Left kidney (tissue), 8 donors: ENCODE measurements around the gene TFEB. TPM values are rescaled to one million over a fixed set of nuclear protein-coding genes. Genes with fewer than 3 reads are reported as not detected.

Source experiments
- DNase-seq: peaks from one replicate; pipeline ENCODE4 v3.0.0-alpha.2; 2013
- long read RNA-seq, 8 donors: transcript quantifications; one replicate each; lab custom pipeline, GENCODE V29; 2026
- polyA plus RNA-seq: library from polyadenylated mRNA; unstranded; fragments of 120-200 nt; gene quantifications from one replicate; pipeline ENCODE4 v1.2.1, GENCODE V29; 2013; ENCODE audit not compliant: insufficient read length

The TFEB gene
- 7.6 TPM for polyA plus RNA-seq
- long read RNA-seq, donor 1, partial matches to known transcripts, result 0 of 6 reads
- long read RNA-seq, donor 1, other reads (novel, unspliced or antisense), result 0 of 6 reads
- long read RNA-seq, donor 2, partial matches to known transcripts, result 0 of 1 reads
- long read RNA-seq, donor 2, other reads (novel, unspliced or antisense), result 0 of 1 reads
- long read RNA-seq, donor 3, result 0 reads
- long read RNA-seq, donor 4, result 0 reads
- long read RNA-seq, donor 5, partial matches to known transcripts, result 0 of 2 reads
- long read RNA-seq, donor 5, other reads (novel, unspliced or antisense), result 0 of 2 reads
- long read RNA-seq, donor 6, partial matches to known transcripts, result 0 of 2 reads
- long read RNA-seq, donor 6, other reads (novel, unspliced or antisense), result 0 of 2 reads
- long read RNA-seq, donor 7, transcript TFEB-204 (9 exons, 2,331 nt), result major isoform, 5 of 5 reads
- long read RNA-seq, donor 7, partial matches to known transcripts, result 0 of 5 reads
- long read RNA-seq, donor 7, other reads (novel, unspliced or antisense), result 0 of 5 reads
- long read RNA-seq, donor 8, partial matches to known transcripts, result 0 of 3 reads
- long read RNA-seq, donor 8, other reads (novel, unspliced or antisense), result 0 of 3 reads

GRCh38 chr6:41735427-41736185, at the start of gene TFEB:
Gene TFEB, minus strand, starts transcription at chr6:41735608. Its CDS starts 44,395 bp downstream, at chr6:41691213.
- DNase-seq, result peak; percentile 90

GRCh38 chr6:41784581-41785171, 49.3 kb upstream of the TFEB start:
- DNase-seq, result no peak

GRCh38 chr6:41783106-41783780, 47.8 kb upstream of the TFEB start:
- no peak for DNase-seq

DNA sequence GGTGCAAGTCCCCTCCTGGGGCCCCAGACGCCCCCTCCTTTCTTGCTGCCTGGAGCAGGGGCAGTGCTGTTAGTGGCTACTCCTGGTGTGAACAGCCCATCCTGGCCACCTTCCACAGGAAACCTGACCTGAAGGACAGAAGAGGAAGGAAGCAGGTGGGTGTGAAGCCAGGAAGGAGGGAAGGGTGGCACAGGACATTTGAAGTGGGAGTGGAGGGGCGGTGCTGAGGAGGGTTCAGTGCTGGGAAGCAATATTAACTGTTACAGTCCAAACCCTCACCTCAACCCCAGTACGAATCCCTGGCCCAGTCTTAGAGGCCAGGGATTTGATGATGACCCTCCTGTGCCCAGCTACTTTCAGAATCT, 45.9 kb upstream of the TFEB start:
- DNase-seq, result no peak

- DNase-seq, result no peak
Measured at GRCh38 chr6:41780551-41781365, 45.4 kb upstream of the TFEB start, which contains the start of gene PRICKLE4. Gene PRICKLE4, plus strand, starts transcription at chr6:41780782. Its CDS starts 2,692 bp downstream, at chr6:41783474.

- DNase-seq, result peak; percentile 95
Measured at GRCh38 chr6:41779788-41780550, 44.6 kb upstream of the TFEB start, which contains the start of gene FRS3. Gene FRS3, minus strand, starts transcription at chr6:41779900. Its CDS starts 2,913 bp downstream, at chr6:41776987.

DNA sequence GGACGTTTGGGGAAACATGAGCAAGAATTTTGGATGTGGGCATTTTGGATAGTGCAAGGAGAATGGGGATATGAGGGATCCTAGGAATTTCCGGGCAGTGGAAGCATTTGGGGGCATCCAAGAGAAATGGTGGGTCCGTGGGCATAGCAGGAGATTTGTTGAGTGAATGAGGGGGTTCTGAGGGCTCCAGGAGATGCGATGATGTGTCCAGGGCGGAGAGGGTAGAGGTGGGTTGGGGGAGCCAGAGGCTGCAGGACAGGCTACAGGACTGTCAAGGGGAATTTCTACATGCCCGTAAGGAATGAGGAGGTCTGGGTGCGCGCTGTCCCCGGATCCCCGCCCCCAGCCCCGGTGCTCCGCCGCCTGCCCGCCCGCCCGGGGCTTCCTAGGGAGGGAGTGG, 43.9 kb upstream of the TFEB start:
- DNase-seq, result no peak

- DNase-seq, result no peak
Measured at GRCh38 chr6:41778895-41779294, 43.5 kb upstream of the TFEB start.

- no peak for DNase-seq
Measured at GRCh38 chr6:41777551-41778285, 42.3 kb upstream of the TFEB start.

- no peak for DNase-seq
Measured at GRCh38 chr6:41775293-41775882, 40.0 kb upstream of the TFEB start.

GRCh38 chr6:41774841-41775240, 39.4 kb upstream of the TFEB start:
- DNase-seq, result no peak

DNA sequence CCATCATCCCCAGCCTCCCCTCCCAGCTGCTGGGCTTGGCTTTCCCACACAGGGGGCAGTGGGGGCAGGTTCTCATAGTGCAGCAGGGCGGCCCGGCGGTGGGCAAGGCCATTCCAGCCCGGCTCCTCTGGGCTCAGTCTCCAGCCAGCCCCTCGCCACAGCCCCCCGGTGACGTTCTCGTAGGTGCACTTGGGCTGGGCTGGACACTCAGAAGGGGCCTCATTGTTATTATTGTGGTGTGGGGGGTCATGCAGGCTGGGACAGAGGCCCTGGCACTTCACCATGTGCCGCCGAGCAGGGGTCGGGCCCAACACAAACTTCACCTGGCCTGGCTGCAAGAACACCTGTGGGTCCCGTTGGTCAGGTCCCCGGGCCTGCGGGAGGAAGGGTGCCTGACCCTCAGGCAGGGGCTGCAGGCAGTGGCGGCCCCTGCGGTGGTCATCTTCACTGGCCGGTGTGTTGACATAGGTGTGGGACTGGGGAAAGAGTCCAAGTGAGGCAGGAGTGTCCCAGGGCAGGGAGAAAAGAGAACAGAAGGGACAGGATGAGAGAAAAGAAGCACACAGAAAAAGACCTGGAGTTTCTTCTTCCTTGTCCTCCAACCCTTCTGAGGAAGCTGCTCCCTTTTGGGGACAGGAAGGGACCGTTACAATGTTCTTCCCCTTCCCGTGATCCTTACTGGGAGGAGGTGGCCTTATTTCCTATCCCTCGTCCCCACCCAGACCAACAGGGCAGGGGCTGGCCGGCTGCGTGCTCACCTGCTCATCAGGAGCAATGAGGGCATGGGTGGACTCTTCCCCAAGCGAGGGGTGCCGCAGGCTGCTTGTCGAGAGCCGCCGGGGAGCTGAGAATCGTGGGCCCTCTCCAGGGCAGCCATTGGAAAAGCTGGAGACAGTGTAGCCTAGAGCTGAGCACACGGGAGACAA, 35.9 kb upstream of the TFEB start:
- no peak for DNase-seq

DNA sequence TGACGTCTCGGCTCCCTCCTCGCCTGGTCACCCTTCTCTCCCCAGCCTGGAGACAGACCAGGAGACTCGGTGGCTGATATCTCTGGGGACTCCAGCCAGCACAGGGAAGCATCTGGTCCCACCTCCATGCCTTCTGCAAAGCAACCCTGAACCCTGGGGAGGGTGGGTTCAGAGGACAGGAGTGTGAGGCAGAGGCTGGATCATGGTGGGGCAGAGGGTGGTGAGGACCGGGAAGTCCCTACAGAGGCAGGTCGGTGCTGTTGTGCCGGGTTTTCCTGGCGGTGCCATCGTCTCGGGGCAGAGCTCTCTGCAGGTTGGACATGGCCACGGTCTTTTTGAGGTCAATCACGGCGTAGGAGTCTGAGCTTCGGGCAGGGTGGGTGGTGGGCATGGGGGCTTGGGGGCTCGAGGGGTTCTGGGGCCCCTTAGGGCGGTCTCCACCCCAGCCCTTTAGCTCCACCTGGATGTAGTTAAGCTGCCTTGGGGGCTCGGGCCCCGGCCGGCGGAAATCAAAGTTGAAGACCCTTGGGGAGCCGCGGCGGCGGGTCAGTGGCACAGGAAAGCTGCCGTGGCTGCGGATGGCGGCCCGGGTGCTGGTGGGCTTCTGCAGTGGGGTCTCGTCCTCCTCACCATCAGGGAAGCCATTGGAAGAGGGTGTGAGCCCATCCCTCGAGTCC, 35.1 kb upstream of the TFEB start:
- DNase-seq, result no peak

DNA sequence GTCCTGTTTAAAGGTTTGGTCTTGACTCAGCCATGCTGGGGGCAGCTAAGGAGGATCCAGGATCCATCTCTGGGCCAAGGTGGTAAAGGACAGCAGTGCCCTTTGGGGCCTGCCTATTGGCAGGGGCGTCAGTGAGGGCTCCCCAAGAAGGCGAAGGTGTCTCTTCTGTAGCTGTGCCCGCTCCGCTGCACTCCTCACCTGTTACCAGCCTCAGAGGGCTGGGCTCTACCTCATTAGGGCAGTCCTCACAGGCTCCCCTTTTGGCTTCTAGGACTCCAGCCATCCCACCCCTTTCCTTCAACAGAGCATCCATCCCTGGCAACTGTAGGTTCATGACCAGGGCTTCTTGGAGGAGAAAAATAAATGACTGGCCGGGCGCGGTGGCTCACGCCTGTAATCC, 34.0 kb upstream of the TFEB start:
- no peak for DNase-seq

DNA sequence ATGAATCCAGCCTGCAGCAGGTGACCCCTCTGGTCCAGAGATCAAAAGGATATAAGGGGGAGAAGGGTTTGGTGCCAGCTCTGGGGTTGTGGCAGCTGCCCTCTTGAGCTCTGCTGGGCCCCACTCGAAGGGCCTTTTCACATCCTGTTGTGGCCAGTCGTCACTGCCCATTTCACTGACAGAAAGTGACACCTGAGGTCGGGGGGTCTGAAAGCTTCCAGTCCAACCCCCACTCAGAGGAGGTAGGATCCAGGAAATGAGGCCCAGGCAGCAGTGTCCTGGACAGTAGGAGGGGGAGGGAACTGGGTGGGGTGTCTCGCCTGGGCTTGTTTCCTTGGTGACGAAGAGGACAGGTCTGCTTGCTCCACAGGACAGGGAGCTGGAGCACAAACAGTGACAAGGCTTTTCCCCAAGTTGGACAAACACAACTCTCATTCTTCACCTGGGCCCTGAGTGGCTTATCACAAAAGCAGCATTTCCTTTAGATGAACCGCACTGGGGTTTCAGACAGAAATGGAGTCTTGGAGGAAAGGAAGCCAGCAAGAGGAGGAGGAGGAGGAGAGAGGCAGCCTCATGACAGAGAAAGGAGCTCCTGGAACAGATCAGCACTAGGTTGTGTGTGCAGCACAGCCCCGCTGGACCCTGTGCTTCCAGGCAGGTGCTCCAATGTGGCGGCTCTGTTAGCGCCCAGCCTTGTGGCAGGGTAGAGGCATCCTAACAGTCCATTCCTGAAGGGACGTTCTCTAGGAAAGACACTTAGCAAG, 33.3 kb upstream of the TFEB start:
- no peak for DNase-seq

- no peak for DNase-seq
Measured at GRCh38 chr6:41767112-41767833, 31.9 kb upstream of the TFEB start.
